B cell (primary cell): ENCODE data around the gene SDHAF2. TPM values are rescaled to one million over a fixed set of nuclear protein-coding genes. Genes with fewer than 3 reads are reported as not detected.

Experiments
- ATAC-seq: fragments of 200-7000 bp; cut with Tn5 transposase; one replicate; pipeline ENCODE4 v1.10.0; 2021; ENCODE audit warnings: low read depth, mild to moderate bottlenecking, moderate number of reproducible peaks, moderate library complexity
- CTCF ChIA-PET: fragments of 350-600 bp; sonication (Branson Sonifier 250); formaldehyde crosslinking; loops from one replicate; lab custom pipeline; 2021; ENCODE audit warnings: antibody characterized with exemption, inconsistent platforms; lab: Charles Lee
- POLR2A ChIA-PET: fragments of 350-600 bp; sonication (Branson Sonifier 250); formaldehyde crosslinking; loops from one replicate; lab custom pipeline; 2021; ENCODE audit warnings: antibody characterized with exemption; lab: Charles Lee
- DNase-seq: peaks from one replicate; pipeline ENCODE4 v3.0.0; 2013
- H2AFZ ChIP-seq: 2 replicates; pipeline ENCODE4 v1.6.1; 2012; ENCODE audit warnings: mild to moderate bottlenecking, low read depth, low read length; ENCODE audit not compliant: insufficient read depth, poor library complexity, severe bottlenecking
- H3K27ac ChIP-seq, 2 donors: 1 replicate in 1 of 2; 2 replicates in 1 of 2; pipeline ENCODE4 v1.5.1; 2012 to 2013; ENCODE audit warnings: low read length in 2 of 2, mild to moderate bottlenecking in 2 of 2, moderate library complexity in 1 of 2
- H3K27me3 ChIP-seq, 4 experiments: fragments of 200-600 bp in 1 of 4; sonication (generic) in 1 of 4; replicated peaks in 1 of 4; 1 replicate in 2 of 4; 2 replicates in 2 of 4; pipeline versions ENCODE4 v1.6.1 to v1.7.0; 2013 to 2016; ENCODE audit warnings: low read length in 3 of 4, mild to moderate bottlenecking in 2 of 4, mixed read lengths in 1 of 4, moderate library complexity in 1 of 4; ENCODE audit not compliant: insufficient read depth in 4 of 4, control insufficient read depth in 3 of 4; ENCODE audit errors: control extremely low read depth in 1 of 4
- H3K36me3 ChIP-seq, 2 experiments: replicated peaks in 1 of 2; 1 replicate in 1 of 2; 2 replicates in 1 of 2; pipeline versions ENCODE4 v1.6.1 to v1.7.1; 2013; ENCODE audit warnings: low read length in 1 of 2; ENCODE audit not compliant: insufficient read depth in 2 of 2, control insufficient read depth in 1 of 2; ENCODE audit errors: control extremely low read depth in 1 of 2, extremely low read depth in 1 of 2
- H3K4me1 ChIP-seq, 2 donors: fragments of 200-600 bp in 1 of 2; sonication (generic) in 1 of 2; 1 replicate in 1 of 2; 2 replicates in 1 of 2; pipeline versions ENCODE4 v1.5.1 to v1.6.1; 2013 to 2017; ENCODE audit warnings: low read length in 2 of 2; ENCODE audit not compliant: control insufficient read depth in 2 of 2, insufficient read depth in 2 of 2
- H3K4me2 ChIP-seq: replicated peaks from 2 replicates; pipeline ENCODE3; 2012; ENCODE audit warnings: mild to moderate bottlenecking, low read depth, low read length; ENCODE audit not compliant: poor library complexity, severe bottlenecking
- H3K4me3 ChIP-seq, 5 experiments: fragments of 200-600 bp in 1 of 5; sonication (generic) in 1 of 5; 1 replicate in 3 of 5; 2 replicates in 2 of 5; pipeline versions ENCODE4 v1.5.1 to v1.7.0; 2011 to 2016; ENCODE audit warnings: low read length in 4 of 5, mild to moderate bottlenecking in 4 of 5, low read depth in 2 of 5, control low read depth in 1 of 5, moderate library complexity in 1 of 5; ENCODE audit not compliant: insufficient read depth in 1 of 5; ENCODE audit errors: control extremely low read depth in 1 of 5, extremely low read depth in 1 of 5
- H3K79me2 ChIP-seq: fragments of 200-600 bp; sonication (generic); one replicate; pipeline ENCODE4 v1.6.0; 2016; ENCODE audit warnings: low read length; ENCODE audit not compliant: control insufficient read depth, insufficient read depth
- H3K9ac ChIP-seq: fragments of 200-600 bp; sonication (generic); 2 replicates; pipeline ENCODE4 v1.6.1; 2017; ENCODE audit warnings: mild to moderate bottlenecking, low read length, moderate library complexity
- H3K9me3 ChIP-seq, 3 donors: one replicate each; pipeline versions ENCODE4 v1.6.1 to v1.7.1; 2013; ENCODE audit warnings: low read length in 2 of 3; ENCODE audit not compliant: control insufficient read depth in 2 of 3, insufficient read depth in 1 of 3; ENCODE audit errors: control extremely low read depth in 1 of 3
- H4K20me1 ChIP-seq: 2 replicates; pipeline ENCODE4 v1.6.0; 2012; ENCODE audit warnings: mild to moderate bottlenecking, low read length; ENCODE audit not compliant: insufficient read depth, control insufficient read depth, poor library complexity, severe bottlenecking
- H3K27ac Mint-ChIP-seq: one replicate; pipeline ENCODE4 v1.8.0; 2021; ENCODE audit warnings: mixed read lengths
- H3K27me3 Mint-ChIP-seq: one replicate; pipeline ENCODE4 v1.8.0; 2021; ENCODE audit warnings: mixed read lengths
- H3K4me1 Mint-ChIP-seq: one replicate; pipeline ENCODE4 v1.8.0; 2021; ENCODE audit warnings: mixed read lengths
- H3K4me3 Mint-ChIP-seq: one replicate; pipeline ENCODE4 v1.8.0; 2021; ENCODE audit warnings: mixed read lengths
- H3K9me3 Mint-ChIP-seq: one replicate; pipeline ENCODE4 v1.8.0; 2022; ENCODE audit warnings: mixed read lengths; ENCODE audit not compliant: insufficient read depth
- EZH2 ChIP-seq: IDR thresholded peaks from 2 replicates; pipeline ENCODE4 v1.6.1; 2012; ENCODE audit warnings: borderline replicate concordance, low read depth, mild to moderate bottlenecking, moderate library complexity, low read length; ENCODE audit not compliant: insufficient read depth, poor library complexity, severe bottlenecking
- WGBS: methylation state at CpG from one replicate; pipeline ENCODE4 v1.1.5; 2013; ENCODE audit warnings: missing lambda C conversion rate; ENCODE audit not compliant: insufficient coverage; 5-methylcytosine and 5-hydroxymethylcytosine counted together
- intact Hi-C: fragments of 100-400 bp; cut with micrococcal nuclease; formaldehyde crosslinking; loops from one replicate; pipeline ENCODE4 v1.10.0; 2022
- polyA plus RNA-seq: library from polyadenylated mRNA; depleted of rRNA; stranded (reverse); fragments of >200 nt; gene quantifications from 2 replicates; pipeline ENCODE4 v1.2.3, GENCODE V29; 2012
- total RNA-seq, 2 donors: library from RNA; stranded (reverse); fragments of 120-200 nt in 1 of 2; gene quantifications; 1 replicate in 1 of 2; 2 replicates in 1 of 2; pipeline versions ENCODE4 v1.2.3 to v1.2.4, GENCODE V29; 2013 to 2022
- TF ChIP-seq, protein P1 (sequence below): fragments of 200-600 bp; IDR thresholded peaks from one replicate; pipeline ENCODE4 v1.8.0; 2022; ENCODE audit warnings: antibody characterized with exemption, mild to moderate bottlenecking

Gene SDHAF2
- total and polyA plus RNA-seq, 2 donors (not counting 1 experiment from before 2014, with no cell fraction given): 48.9 to 60.8 TPM

DNA sequence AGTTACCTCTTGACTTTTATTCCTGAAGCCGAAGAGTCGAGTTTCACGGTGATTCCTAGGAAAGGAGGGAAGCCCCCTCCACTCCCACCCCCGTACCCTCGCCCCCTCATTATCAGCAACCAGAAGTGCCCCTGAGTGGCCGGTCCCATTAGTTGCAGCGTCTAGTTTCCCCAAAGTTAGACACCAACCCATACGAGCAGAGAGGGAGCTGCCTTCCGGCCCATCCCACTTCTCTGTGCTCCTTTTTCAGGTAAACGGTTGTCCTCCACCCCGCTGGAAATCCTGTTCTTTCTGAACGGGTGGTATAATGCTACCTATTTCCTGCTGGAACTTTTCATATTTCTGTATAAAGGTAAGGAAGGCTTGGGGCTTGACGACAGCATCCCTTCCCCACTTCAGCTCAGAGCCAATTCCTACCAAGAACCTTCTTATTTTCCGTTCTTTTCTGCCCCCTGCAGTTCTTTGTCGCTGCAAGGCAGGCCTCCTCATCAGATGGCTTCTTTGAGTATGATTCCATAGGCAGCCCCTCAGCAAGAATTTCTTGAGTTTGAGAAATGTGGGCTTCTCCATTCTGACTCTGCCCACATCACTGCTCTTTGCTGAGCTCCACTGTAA lies 36.8 kb upstream of the SDHAF2 start:
- peak overlapping the region; percentile 63 to 96 (median 87) for H3K4me3 ChIP-seq
- Mint-ChIP-seq H3K4me1 (peaks cover 22% of the 10 kb centered on the region), H3K4me3 (peak overlapping the region; percentile 98), H3K27me3 (no peaks in the 10 kb centered on the region), H3K27ac (peak overlapping the region; percentile 97), H3K9me3 (no peaks in the 10 kb centered on the region)
- POLR2A ChIA-PET: interaction anchor here (0.6 to 3.3 kb wide), 8 partner anchors 21 to 100 kb away, joined by 3 to 22 read pairs (median 6); partner anchors contain the start of genes CPSF7, CYB561A3, SDHAF2 and TMEM138
- DNase-seq (peak; percentile 55), ATAC-seq (peak; percentile 16)
- no peaks in the 10 kb centered on the region for H3K27me3 ChIP-seq
- H3K79me2 ChIP-seq: peaks cover 3% of the 10 kb centered on the region
- intact Hi-C loops: loop anchor here (1.0 to 2.0 kb wide), 2 partner anchors 36 to 56 kb away; partner anchors contain the start of gene CPSF7
- TF ChIP-seq EZH2: no peak
- TF ChIP-seq, protein P1, sequence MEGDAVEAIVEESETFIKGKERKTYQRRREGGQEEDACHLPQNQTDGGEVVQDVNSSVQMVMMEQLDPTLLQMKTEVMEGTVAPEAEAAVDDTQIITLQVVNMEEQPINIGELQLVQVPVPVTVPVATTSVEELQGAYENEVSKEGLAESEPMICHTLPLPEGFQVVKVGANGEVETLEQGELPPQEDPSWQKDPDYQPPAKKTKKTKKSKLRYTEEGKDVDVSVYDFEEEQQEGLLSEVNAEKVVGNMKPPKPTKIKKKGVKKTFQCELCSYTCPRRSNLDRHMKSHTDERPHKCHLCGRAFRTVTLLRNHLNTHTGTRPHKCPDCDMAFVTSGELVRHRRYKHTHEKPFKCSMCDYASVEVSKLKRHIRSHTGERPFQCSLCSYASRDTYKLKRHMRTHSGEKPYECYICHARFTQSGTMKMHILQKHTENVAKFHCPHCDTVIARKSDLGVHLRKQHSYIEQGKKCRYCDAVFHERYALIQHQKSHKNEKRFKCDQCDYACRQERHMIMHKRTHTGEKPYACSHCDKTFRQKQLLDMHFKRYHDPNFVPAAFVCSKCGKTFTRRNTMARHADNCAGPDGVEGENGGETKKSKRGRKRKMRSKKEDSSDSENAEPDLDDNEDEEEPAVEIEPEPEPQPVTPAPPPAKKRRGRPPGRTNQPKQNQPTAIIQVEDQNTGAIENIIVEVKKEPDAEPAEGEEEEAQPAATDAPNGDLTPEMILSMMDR: no peak
- H4K20me1 ChIP-seq: no peaks in the 10 kb centered on the region
- CTCF ChIA-PET: interaction anchor here (0.6 to 5.2 kb wide), 21 partner anchors 8 to 1856 kb away, joined by 3 to 82 read pairs (median 4); partner anchors contain the start of genes CD6, CPSF7, CYB561A3 and DDB1
- WGBS: 6% methylated on average over 7 of the region's 15 CpGs
- H3K9me3 ChIP-seq: no peaks in the 10 kb centered on the region
- peaks cover 4 to 18% of the 10 kb centered on the region in 2 experiments for H3K36me3 ChIP-seq
- H3K27ac ChIP-seq: peak overlapping the region; percentile 68 to 86
- H3K9ac ChIP-seq: peak overlapping the region; percentile 94
- H3K4me1 ChIP-seq: peaks cover 13 to 19% of the 10 kb centered on the region in 2 donors
- peak overlapping the region; percentile 99 for H2AFZ ChIP-seq
- H3K4me2 ChIP-seq: peak overlapping the region; percentile 81

DNA sequence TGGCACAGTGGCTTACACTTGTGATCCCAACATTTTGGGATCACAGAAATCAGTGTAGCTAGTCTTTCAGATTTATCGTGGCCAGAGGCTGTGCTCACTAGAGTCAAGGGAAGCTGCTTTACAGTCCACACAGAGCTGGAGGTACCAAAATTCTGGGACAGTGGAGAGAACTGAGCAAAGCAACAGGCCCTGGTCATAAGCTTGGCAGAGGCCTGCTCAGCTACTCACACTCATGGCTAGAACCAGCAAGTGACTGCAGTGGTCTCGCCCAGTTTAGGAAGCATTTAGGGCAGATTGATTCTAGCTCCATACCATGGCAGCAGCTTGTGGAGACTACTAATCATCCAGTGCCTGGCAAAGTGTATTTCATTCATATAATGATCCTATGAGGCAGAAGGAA lies 28.8 kb upstream of the SDHAF2 start:
- intact Hi-C loops: no loop called here
- 90% methylated on average over 2 of the region's 2 CpGs for WGBS
- no peaks in the 10 kb centered on the region for H3K4me1 ChIP-seq
- H3K27me3 ChIP-seq: no peaks in the 10 kb centered on the region
- peak overlapping the region in 1 of 2 donors; percentile 30 for H3K27ac ChIP-seq
- H4K20me1 ChIP-seq: no peaks in the 10 kb centered on the region
- DNase-seq (no peak), ATAC-seq (no peak)
- no peaks in the 10 kb centered on the region for H3K9me3 ChIP-seq
- H3K4me2 ChIP-seq: no peak overlapping the region
- Mint-ChIP-seq H3K9me3 (no peaks in the 10 kb centered on the region), H3K27me3 (no peaks in the 10 kb centered on the region), H3K4me3 (no peak overlapping the region), H3K27ac (no peak overlapping the region), H3K4me1 (no peaks in the 10 kb centered on the region)
- CTCF ChIA-PET: interaction anchor here (0.9 to 2.4 kb wide), 6 partner anchors 8 to 147 kb away, joined by 3 to 17 read pairs (median 6); no protein-coding TSS in a partner anchor
- no peak overlapping the region for H3K9ac ChIP-seq
- no peak overlapping the region for H3K4me3 ChIP-seq
- no peak for TF ChIP-seq EZH2
- TF ChIP-seq, protein P1: no peak
- no peaks in the 10 kb centered on the region for H3K79me2 ChIP-seq
- H2AFZ ChIP-seq: no peak overlapping the region
- peaks cover 7 to 59% of the 10 kb centered on the region in 2 experiments for H3K36me3 ChIP-seq
- POLR2A ChIA-PET: interaction anchor here (0.9 kb wide), 1 partner anchor 68 kb away, joined by 3 read pairs; no protein-coding TSS in a partner anchor
